CD4-positive, CD25-positive, alpha-beta regulatory T cell (primary cell): ENCODE results near the gene SCFD1. TPM values are rescaled to one million over a fixed set of nuclear protein-coding genes. Genes with fewer than 3 reads are reported as not detected.
A peak's percentile ranks its signal among the peaks of the same experiment; 100 is the strongest.
"Not testable (repeated sequence)": the region's sequence is repeated elsewhere in the genome, so short reads cannot be mapped to it uniquely, and the experiment has no call there.

ENCODE experiments used
- ATAC-seq, 2 donors: fragments of 150-1000 bp; cut with Tn5 transposase; one replicate each; pipeline ENCODE4 v1.10.0; 2021; ENCODE audit warnings: low read depth in 2 of 2, moderate number of reproducible peaks in 2 of 2, moderate library complexity in 1 of 2
- DNase-seq, 3 donors: peaks; one replicate each; pipeline versions ENCODE4 v3.0.0 to v3.0.0-alpha.2; 2012 to 2022; ENCODE audit warnings: mixed read lengths in 1 of 3
- H3K27ac ChIP-seq: one replicate; pipeline ENCODE4 v1.7.0; 2013; ENCODE audit warnings: mild to moderate bottlenecking, low read length; ENCODE audit not compliant: insufficient read depth, poor library complexity, severe bottlenecking
- H3K27me3 ChIP-seq: one replicate; pipeline ENCODE4 v1.7.0; 2013; ENCODE audit warnings: low read length; ENCODE audit not compliant: control insufficient read depth, insufficient read depth
- H3K36me3 ChIP-seq: one replicate; pipeline ENCODE4 v1.7.0; 2013; ENCODE audit warnings: mild to moderate bottlenecking, low read length, moderate library complexity; ENCODE audit not compliant: control insufficient read depth, insufficient read depth
- H3K4me1 ChIP-seq: 2 replicates; pipeline ENCODE4 v1.7.0; 2013; ENCODE audit warnings: mild to moderate bottlenecking, low read length; ENCODE audit not compliant: insufficient read depth, control insufficient read depth, poor library complexity, severe bottlenecking
- H3K4me3 ChIP-seq: one replicate; pipeline ENCODE4 v1.7.0; 2013; ENCODE audit warnings: low read depth, mild to moderate bottlenecking, low read length, moderate library complexity
- H3K9me3 ChIP-seq, 2 experiments: 1 replicate in 1 of 2; 2 replicates in 1 of 2; pipeline ENCODE4 v1.7.0; 2013; ENCODE audit warnings: low read length in 2 of 2, mild to moderate bottlenecking in 1 of 2, moderate library complexity in 1 of 2; ENCODE audit not compliant: control insufficient read depth in 2 of 2
- H3K27ac Mint-ChIP-seq, 3 donors: one replicate each; pipeline ENCODE4 v1.8.0; 2020 to 2022; ENCODE audit warnings: mild to moderate bottlenecking in 3 of 3, mixed read lengths in 3 of 3, moderate library complexity in 2 of 3
- H3K27me3 Mint-ChIP-seq: one replicate; pipeline ENCODE4 v1.8.0; 2022; ENCODE audit warnings: mild to moderate bottlenecking, mixed read lengths
- H3K36me3 Mint-ChIP-seq: one replicate; pipeline ENCODE4 v1.8.0; 2020; ENCODE audit warnings: mixed read lengths
- H3K4me1 Mint-ChIP-seq, 4 donors: one replicate each; pipeline ENCODE4 v1.8.0; 2020 to 2022; ENCODE audit warnings: mixed read lengths in 4 of 4, mild to moderate bottlenecking in 1 of 4
- H3K4me3 Mint-ChIP-seq, 4 donors: one replicate each; pipeline ENCODE4 v1.8.0; 2020 to 2022; ENCODE audit warnings: mild to moderate bottlenecking in 4 of 4, mixed read lengths in 4 of 4, moderate library complexity in 3 of 4
- H3K9me3 Mint-ChIP-seq, 7 donors: one replicate each; pipeline ENCODE4 v1.8.0; 2020 to 2022; ENCODE audit warnings: mixed read lengths in 7 of 7, mild to moderate bottlenecking in 3 of 7, moderate library complexity in 2 of 7
- polyA plus RNA-seq, 4 donors: library from polyadenylated mRNA; unstranded; fragments of 300-500 nt; fragmentation: Illumina TruSeq; gene quantifications; one replicate each; pipeline ENCODE4 v1.2.3, GENCODE V29; 2021
- total RNA-seq: library from RNA; stranded (reverse); gene quantifications from one replicate; pipeline ENCODE4 v1.2.3, GENCODE V29; 2022

The SCFD1 gene
- total and polyA plus RNA-seq, 5 donors from 2014 or later = 56.1 to 86.6 (median 63.3) TPM

DNA sequence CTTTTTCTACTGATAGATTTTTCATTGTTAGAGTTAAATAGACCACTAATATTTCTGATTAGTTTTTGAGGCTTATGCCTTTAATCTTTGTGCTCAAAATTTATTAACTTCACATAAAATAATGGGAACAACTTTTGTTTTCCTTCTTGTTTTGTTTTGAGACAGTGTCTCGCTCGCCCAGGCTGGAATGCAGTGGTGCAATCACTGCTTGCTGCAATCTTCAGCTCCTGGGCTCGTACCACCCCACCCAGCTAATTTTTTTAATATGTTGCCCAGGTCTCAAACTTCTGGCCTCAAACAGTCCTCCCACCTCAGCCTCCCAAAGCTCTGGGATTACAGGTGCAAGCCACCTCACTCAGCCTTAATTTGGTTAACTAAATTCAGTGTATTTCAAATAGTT, 16.8 kb downstream of the SCFD1 start:
- no peak overlapping the region for H3K27ac ChIP-seq
- no peak overlapping the region for H3K4me3 Mint-ChIP-seq
- H3K4me3 ChIP-seq = no peak overlapping the region
- H3K9me3 Mint-ChIP-seq = peaks cover 0 to 1% (median 0%) of the 10 kb centered on the region in 7 donors
- peaks cover 61% of the 10 kb centered on the region for H3K36me3 ChIP-seq
- H3K9me3 ChIP-seq = no peaks in the 10 kb centered on the region
- peaks cover 12 to 20% (median 16%) of the 10 kb centered on the region in 4 donors for H3K4me1 Mint-ChIP-seq
- ATAC-seq (no peak), DNase-seq (no peak)
- no peaks in the 10 kb centered on the region for H3K27me3 ChIP-seq
- peaks cover 55% of the 10 kb centered on the region for H3K36me3 Mint-ChIP-seq
- no peak overlapping the region for H3K27ac Mint-ChIP-seq
- H3K4me1 ChIP-seq = no peaks in the 10 kb centered on the region
- no peaks in the 10 kb centered on the region for H3K27me3 Mint-ChIP-seq

DNA sequence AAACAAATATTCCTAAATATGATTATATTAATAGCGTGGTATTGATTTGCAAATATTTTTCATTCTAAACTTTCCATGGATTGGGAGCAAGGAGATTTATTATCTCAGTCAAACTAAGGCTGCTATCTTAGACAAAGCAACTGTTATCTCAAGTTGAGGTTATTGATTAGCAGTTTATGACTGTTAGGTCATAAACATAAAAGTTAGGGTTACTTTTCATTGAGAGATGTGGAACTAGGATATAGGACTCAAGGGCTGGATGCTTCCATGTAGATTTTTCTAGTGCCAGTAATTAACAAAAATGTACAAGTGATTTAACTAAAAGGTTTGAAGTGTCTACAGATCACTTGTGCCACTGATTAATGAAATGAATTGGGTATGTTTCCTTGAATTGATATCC, 19.1 kb downstream of the SCFD1 start:
- peaks cover 15 to 28% (median 19%) of the 10 kb centered on the region in 4 donors for H3K4me1 Mint-ChIP-seq
- Histone ChIP-seq H3K27ac (no peak overlapping the region), H3K4me3 (no peak overlapping the region), H3K4me1 (no peaks in the 10 kb centered on the region), H3K27me3 (no peaks in the 10 kb centered on the region), H3K36me3 (peaks cover 61% of the 10 kb centered on the region), H3K9me3 (peaks cover 0 to 4% of the 10 kb centered on the region in 2 experiments)
- DNase-seq = no peak
- H3K27ac Mint-ChIP-seq = no peak overlapping the region
- no peak overlapping the region for H3K4me3 Mint-ChIP-seq
- peaks cover 57% of the 10 kb centered on the region for H3K36me3 Mint-ChIP-seq
- no peaks in the 10 kb centered on the region for H3K27me3 Mint-ChIP-seq
- H3K9me3 Mint-ChIP-seq = peaks cover 0 to 11% (median 3%) of the 10 kb centered on the region in 7 donors
- no peak for ATAC-seq

DNA sequence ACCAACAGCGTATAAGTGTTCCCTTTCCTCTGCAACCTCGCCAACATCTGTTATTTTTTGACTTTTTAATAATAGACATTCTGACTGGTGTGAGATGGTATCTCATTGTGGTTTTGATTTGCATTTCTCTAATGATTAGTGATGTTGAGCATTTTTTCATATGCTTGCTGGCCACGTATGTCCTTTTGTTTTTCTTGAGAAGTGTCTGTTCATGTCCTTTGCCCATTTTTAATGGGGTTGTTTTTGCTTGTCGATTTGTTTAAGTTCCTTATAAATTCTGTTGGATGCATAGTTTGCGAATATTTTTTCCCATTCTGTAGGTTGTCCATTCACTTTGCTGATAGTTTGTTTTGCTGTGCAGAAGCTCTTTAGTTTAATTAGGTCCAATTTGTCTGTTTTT, 22.3 kb downstream of the SCFD1 start:
- peaks cover 66% of the 10 kb centered on the region for H3K36me3 ChIP-seq
- Mint-ChIP-seq H3K4me1 (peaks cover 11 to 21% (median 15%) of the 10 kb centered on the region in 4 donors), H3K36me3 (peaks cover 42% of the 10 kb centered on the region)

DNA sequence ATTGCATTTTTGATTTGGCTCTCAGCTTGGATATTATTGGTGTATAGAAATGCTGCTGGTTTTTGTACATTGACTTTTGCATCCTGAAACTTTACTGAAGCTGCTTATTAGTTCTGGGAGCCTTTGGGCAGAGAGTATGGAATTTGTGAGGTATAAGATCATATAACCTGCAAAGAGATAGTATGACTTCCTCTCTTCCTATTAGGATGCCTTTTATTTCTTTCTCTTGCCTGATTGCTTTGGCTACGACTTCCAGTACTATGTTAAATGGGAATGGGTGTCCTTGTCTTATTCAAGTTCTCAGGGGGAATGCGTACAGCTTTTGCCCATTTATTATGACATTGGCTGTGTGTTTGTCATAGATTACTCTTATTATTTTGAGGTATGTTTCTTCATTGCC, 23.5 kb downstream of the SCFD1 start:
- peaks cover 42% of the 10 kb centered on the region for H3K36me3 Mint-ChIP-seq
- H3K27me3 ChIP-seq = no peaks in the 10 kb centered on the region
- H3K4me3 ChIP-seq = no peak overlapping the region
- no peaks in the 10 kb centered on the region for H3K4me1 ChIP-seq
- peaks cover 73% of the 10 kb centered on the region for H3K36me3 ChIP-seq
- H3K9me3 Mint-ChIP-seq = peaks cover 0 to 11% (median 3%) of the 10 kb centered on the region in 7 donors
- H3K27ac Mint-ChIP-seq = no peak overlapping the region
- no peak overlapping the region for H3K27ac ChIP-seq
- H3K4me3 Mint-ChIP-seq = no peak overlapping the region
- no peaks in the 10 kb centered on the region for H3K27me3 Mint-ChIP-seq
- DNase-seq = no peak
- ATAC-seq = no peak
- peaks cover 8 to 18% (median 15%) of the 10 kb centered on the region in 4 donors for H3K4me1 Mint-ChIP-seq
- H3K9me3 ChIP-seq = peaks cover 0 to 4% of the 10 kb centered on the region in 2 experiments

More for the DNA sequence above, 22.3 kb downstream of the SCFD1 start:
- not testable (repeated sequence) for H3K4me3 Mint-ChIP-seq, H3K27ac ChIP-seq, DNase-seq, H3K27me3 Mint-ChIP-seq, H3K4me3 ChIP-seq, ATAC-seq, H3K9me3 ChIP-seq, H3K4me1 ChIP-seq, H3K27me3 ChIP-seq
- Mint-ChIP-seq H3K9me3 (peaks cover 0 to 11% (median 3%) of the 10 kb centered on the region in 7 donors), H3K27ac (peak overlapping the region in 1 of 3 donors; percentile 0)

DNA sequence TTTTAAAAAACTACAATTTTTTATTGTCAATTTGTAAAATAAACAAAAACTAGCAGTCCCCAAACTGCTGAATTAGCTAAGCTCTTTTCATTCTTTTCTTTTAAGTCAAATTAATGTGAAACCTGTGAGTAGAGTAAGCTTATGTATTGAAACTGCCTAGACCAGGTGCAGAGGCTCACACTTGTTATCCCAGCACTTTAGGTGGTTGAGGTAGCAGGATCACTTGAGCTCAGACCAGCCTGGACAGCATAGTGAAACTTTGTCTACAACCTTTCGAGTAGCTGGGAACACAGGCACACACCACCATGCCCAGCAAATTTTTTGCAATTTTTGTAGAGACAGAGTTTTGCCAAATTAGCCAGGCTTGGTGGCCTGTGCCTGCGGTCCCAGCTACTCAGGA, 26.4 kb downstream of the SCFD1 start:
- Histone ChIP-seq H3K4me1 (no peaks in the 10 kb centered on the region), H3K27ac (no peak overlapping the region), H3K9me3 (peaks cover 0 to 4% of the 10 kb centered on the region in 2 experiments), H3K4me3 (no peak overlapping the region), H3K27me3 (no peaks in the 10 kb centered on the region), H3K36me3 (peaks cover 82% of the 10 kb centered on the region)
- Mint-ChIP-seq H3K4me3 (no peak overlapping the region), H3K36me3 (peaks cover 38% of the 10 kb centered on the region), H3K27me3 (no peaks in the 10 kb centered on the region), H3K27ac (no peak overlapping the region), H3K4me1 (peaks cover 5 to 18% (median 13%) of the 10 kb centered on the region in 4 donors), H3K9me3 (peaks cover 0 to 11% (median 3%) of the 10 kb centered on the region in 7 donors)
- ATAC-seq (no peak), DNase-seq (no peak)

DNA sequence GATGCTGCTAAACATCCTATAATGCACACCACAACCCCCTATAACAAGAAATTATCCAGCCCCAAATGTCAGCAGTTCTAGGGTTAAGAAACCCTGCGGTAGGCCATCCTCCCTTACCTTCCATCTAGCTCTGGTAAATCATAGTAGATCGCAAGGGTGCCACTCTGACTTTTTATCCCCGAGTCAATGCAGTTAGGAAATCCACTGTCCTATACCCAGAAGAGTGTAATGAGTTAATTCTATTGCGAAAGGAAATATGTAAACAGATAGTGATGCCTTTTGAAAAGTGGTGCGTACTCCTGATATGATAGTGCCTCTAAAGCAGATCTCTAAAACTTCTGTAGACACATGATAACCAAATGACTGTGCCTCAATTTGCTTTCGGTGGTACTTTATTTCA, 29.8 kb downstream of the SCFD1 start:
- no peak overlapping the region for H3K4me3 Mint-ChIP-seq
- peaks cover 0 to 2% (median under 1%) of the 10 kb centered on the region in 4 donors for H3K4me1 Mint-ChIP-seq
- no peak for ATAC-seq
- Histone ChIP-seq H3K4me3 (no peak overlapping the region), H3K36me3 (peaks cover 72% of the 10 kb centered on the region), H3K9me3 (no peaks in the 10 kb centered on the region), H3K4me1 (no peaks in the 10 kb centered on the region), H3K27ac (no peak overlapping the region), H3K27me3 (no peaks in the 10 kb centered on the region)
- H3K9me3 Mint-ChIP-seq = no peaks in the 10 kb centered on the region
- no peak for DNase-seq
- peaks cover 18% of the 10 kb centered on the region for H3K36me3 Mint-ChIP-seq
- no peaks in the 10 kb centered on the region for H3K27me3 Mint-ChIP-seq
- no peak overlapping the region for H3K27ac Mint-ChIP-seq

DNA sequence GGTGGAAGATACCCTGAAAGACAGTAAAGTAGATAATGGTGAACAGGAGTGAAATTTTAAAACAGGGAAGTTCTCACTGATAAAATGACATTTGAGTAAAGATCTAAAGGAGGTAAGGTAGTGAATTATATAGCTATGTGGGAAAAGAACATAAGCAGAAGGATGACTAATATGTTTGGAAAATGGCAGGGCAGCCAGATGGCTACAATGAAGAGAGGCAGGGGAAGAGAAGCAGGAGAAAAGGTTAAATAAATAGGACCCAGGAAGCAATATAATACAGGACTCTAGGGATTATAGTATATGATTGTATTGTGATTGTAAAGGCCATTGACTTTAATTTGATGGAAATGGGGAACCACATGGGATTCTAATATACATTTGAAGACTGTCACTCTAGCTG, 33.0 kb downstream of the SCFD1 start:
- Histone ChIP-seq H3K27ac (no peak overlapping the region), H3K9me3 (no peaks in the 10 kb centered on the region), H3K4me1 (no peaks in the 10 kb centered on the region), H3K36me3 (peaks cover 64% of the 10 kb centered on the region), H3K4me3 (no peak overlapping the region), H3K27me3 (no peaks in the 10 kb centered on the region)
- DNase-seq = no peak
- H3K4me3 Mint-ChIP-seq = no peak overlapping the region
- H3K27ac Mint-ChIP-seq = no peak overlapping the region
- peaks cover 0 to 9% (median 1%) of the 10 kb centered on the region in 4 donors for H3K4me1 Mint-ChIP-seq
- no peak for ATAC-seq
- H3K9me3 Mint-ChIP-seq = no peaks in the 10 kb centered on the region
- peaks cover 23% of the 10 kb centered on the region for H3K36me3 Mint-ChIP-seq
- no peaks in the 10 kb centered on the region for H3K27me3 Mint-ChIP-seq

DNA sequence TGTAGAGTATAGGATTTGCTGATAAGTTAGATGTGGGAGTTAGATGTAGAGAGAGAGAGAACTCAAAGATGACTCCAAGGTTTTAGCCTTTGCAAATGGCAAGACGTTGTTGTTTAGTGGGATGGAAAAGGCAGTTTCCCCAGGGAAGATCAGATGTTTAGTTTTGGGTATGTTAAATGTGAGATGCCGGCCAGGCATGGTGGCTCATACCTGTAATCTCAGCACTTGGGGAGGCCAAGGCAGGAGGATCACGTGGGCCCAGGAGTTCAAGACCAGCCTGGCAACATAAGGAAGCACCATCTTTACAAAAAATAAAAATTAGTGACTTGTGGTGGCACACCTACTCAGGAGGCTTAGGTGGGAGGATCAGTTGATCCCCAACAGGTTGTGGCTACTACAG, 33.5 kb downstream of the SCFD1 start:
- no peaks in the 10 kb centered on the region for H3K4me1 ChIP-seq
- H3K36me3 ChIP-seq = peaks cover 64% of the 10 kb centered on the region
- H3K27ac ChIP-seq = no peak overlapping the region
- Mint-ChIP-seq H3K27ac (no peak overlapping the region), H3K4me3 (no peak overlapping the region), H3K9me3 (no peaks in the 10 kb centered on the region), H3K4me1 (peaks cover 0 to 11% (median 2%) of the 10 kb centered on the region in 4 donors), H3K36me3 (peaks cover 23% of the 10 kb centered on the region), H3K27me3 (no peaks in the 10 kb centered on the region)
- peak in 1 of 3 donors; percentile 5 for DNase-seq
- no peaks in the 10 kb centered on the region for H3K27me3 ChIP-seq
- ATAC-seq = no peak
- no peaks in the 10 kb centered on the region for H3K9me3 ChIP-seq
- H3K4me3 ChIP-seq = no peak overlapping the region
